Renal pelvis (tissue), 4 donors: ENCODE data around the gene ATXN3. TPM values are rescaled to one million over a fixed set of nuclear protein-coding genes. Genes with fewer than 3 reads are reported as not detected.

Experiments used
- DNase-seq: peaks from one replicate; pipeline ENCODE4 v3.0.0-alpha.2; 2013
- polyA plus RNA-seq, 3 donors: library from polyadenylated mRNA; unstranded; fragments of 120-200 nt; gene quantifications; one replicate each; pipeline ENCODE4 v1.2.1, GENCODE V29; 2013; ENCODE audit not compliant: insufficient read length in 3 of 3

Gene ATXN3
- polyA plus RNA-seq, 3 donors: 22.1 to 37.7 (median 36.9) TPM

GRCh38 chr14:92021523-92021922 is 84.9 kb downstream of the ATXN3 start:
- no peak for DNase-seq

- DNase-seq: no peak
These were observed 92.3 kb downstream of the ATXN3 start for GRCh38 chr14:92014040-92014439.

- no peak for DNase-seq
These were observed 94.1 kb downstream of the ATXN3 start for GRCh38 chr14:92012121-92012748.

- no peak for DNase-seq
These were observed 95.7 kb downstream of the ATXN3 start for GRCh38 chr14:92010644-92011043.

GRCh38 chr14:92009604-92010003 is 96.8 kb downstream of the ATXN3 start:
- no peak for DNase-seq

Other genes starting within 250 kb of the ATXN3 start
- 10 to 100 TPM in 2 of 3 donors, 1 to 10 TPM in 1; 9.6 to 13.7 (median 11.4) TPM for gene TC2N, start 239.0 kb downstream of the ATXN3 start, polyA plus RNA-seq
- 100 to 1,000 TPM; 141 to 166 (median 165) TPM for gene FBLN5, start 158.9 kb downstream of the ATXN3 start, polyA plus RNA-seq
- 10 to 100 TPM; 34.8 to 42.4 (median 38.5) TPM for gene TRIP11, start 66.5 kb downstream of the ATXN3 start, polyA plus RNA-seq
- 100 to 1,000 TPM; 173 to 182 (median 178) TPM for gene NDUFB1, start 15.1 kb upstream of the ATXN3 start, polyA plus RNA-seq
- gene CPSF2, start 15.4 kb upstream of the ATXN3 start, polyA plus RNA-seq: 10 to 100 TPM; 56.2 to 59.1 (median 57.6) TPM
- under 1 TPM; 0.13 to 0.47 (median 0.19) TPM for gene SLC24A4, start 216.6 kb upstream of the ATXN3 start, polyA plus RNA-seq